ENCODE results near the gene OR52D1. TPM values are rescaled to one million over a fixed set of nuclear protein-coding genes. Genes with fewer than 3 reads are reported as not detected.

Gene OR52D1
- total and polyA plus RNA-seq, 2 of the 4 experiments (the other 2 are of a cell fraction) = not detected

DNA sequence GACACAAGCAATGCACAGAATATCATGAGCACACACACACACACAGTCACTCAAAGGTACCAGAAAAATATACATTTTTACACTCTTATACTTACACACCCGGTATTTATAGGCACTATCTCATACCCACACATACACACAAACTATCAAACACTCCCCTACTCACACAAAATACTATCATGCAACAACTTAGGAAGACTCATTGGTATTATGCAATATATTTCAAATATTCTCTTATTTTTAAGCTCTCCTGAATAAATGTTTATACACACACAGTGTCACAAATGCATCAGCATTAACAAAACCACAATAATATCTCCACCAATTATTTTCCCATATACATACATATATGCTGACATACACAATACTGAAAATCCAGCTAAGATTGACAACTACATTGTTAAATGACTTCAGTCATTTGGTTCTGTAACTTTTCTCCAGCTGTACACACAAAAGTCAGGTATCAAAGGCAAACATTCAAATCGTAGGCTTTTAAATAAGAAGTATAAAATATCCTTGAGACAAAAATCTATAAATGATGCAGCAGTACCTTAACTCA, 44.6 kb upstream of the OR52D1 start:
- DNase-seq (no peak), ATAC-seq (ENCODE audit: low read depth) (no peak)
- ChIA-PET CTCF (no interaction called here), POLR2A (ENCODE audit: unreplicated experiment) (no interaction called here)
- Histone ChIP-seq H3K4ac (ENCODE audit: low read depth, low read length) (no peak overlapping the region), H3K14ac (replicated peaks; ENCODE audit: low read depth, low read length) (no peak overlapping the region), H3K27me3 (ENCODE audit: control insufficient read depth, insufficient read depth, low read length) (no peaks in the 10 kb centered on the region), H3K79me1 (ENCODE audit: low read depth in 1 of 2, low read length in 2 of 2) (no peaks in the 10 kb centered on the region), H2BK5ac (ENCODE audit: low read depth, low read length, poor library complexity, severe bottlenecking) (no peak overlapping the region), H3K36me3 (ENCODE audit: control insufficient read depth, insufficient read depth, low read length) (no peaks in the 10 kb centered on the region), H3K4me2 (ENCODE audit: low read depth, low read length) (no peak overlapping the region), H3K56ac (ENCODE audit: extremely low read depth, insufficient read depth, low read length) (no peak overlapping the region), H2BK15ac (ENCODE audit: low read depth, low read length) (no peak overlapping the region), H2BK20ac (ENCODE audit: low read depth, low read length) (no peak overlapping the region), H4K8ac (ENCODE audit: low read depth in 2 of 2, low read length in 2 of 2) (no peak overlapping the region), H4K91ac (ENCODE audit: insufficient read depth, low read depth, low read length) (no peak overlapping the region), H4K5ac (ENCODE audit: low read depth, low read length) (no peak overlapping the region), H2AK9ac (replicated peaks; ENCODE audit: low read depth, low read length, poor library complexity) (no peak overlapping the region), H3K27ac (ENCODE audit: insufficient read depth, low read length) (no peak overlapping the region), H3K18ac (ENCODE audit: low read depth, low read length) (no peak overlapping the region), H3K9me1 (ENCODE audit: insufficient read depth, low read length) (no peaks in the 10 kb centered on the region), H3K4me1 (ENCODE audit: control insufficient read depth, insufficient read depth, low read length) (no peaks in the 10 kb centered on the region), H3K4me3 (ENCODE audit: insufficient read depth, low read depth, low read length) (no peak overlapping the region), H3K23ac (ENCODE audit: low read depth, low read length) (no peak overlapping the region), H2AK5ac (ENCODE audit: low read depth, low read length) (no peak overlapping the region), H3K9me3 (ENCODE audit: control insufficient read depth, insufficient read depth, low read length) (no peaks in the 10 kb centered on the region), H2BK120ac (ENCODE audit: low read depth, low read length) (no peak overlapping the region), H2AFZ (replicated peaks; ENCODE audit: low read length, poor library complexity) (no peak overlapping the region), H4K20me1 (ENCODE audit: insufficient read depth, low read length) (no peaks in the 10 kb centered on the region), H3K9ac (ENCODE audit: low read depth, low read length) (no peak overlapping the region)
- WGBS, 2 experiments (ENCODE audit: extremely low coverage in 2 of 2, insufficient read length in 1 of 2) = no CpG with 5 or more reads among the region's 2 CpGs
- BruUV-seq (replicated peaks) = no TSS peak
- intact Hi-C loops (cut with micrococcal nuclease) = no loop called here
- in situ Hi-C loops (cut with MboI; ENCODE audit: low sequenced_read_pairs) = no loop called here
- dilution Hi-C loops (cut with HindIII; ENCODE audit: low sequenced_read_pairs, unreplicated experiment) = no loop called here
- TF ChIP-seq MAFK (IDR thresholded peaks at IDR 0.05; ENCODE audit: low read depth, low read length) (peak; percentile 59; the same call in 1 of the 2 replicates), CEBPB (IDR thresholded peaks at IDR 0.05; ENCODE audit: low read depth, low read length) (no peak)

Data from IMR-90 (cell line).